Measurements from ENCODE around the gene ATP12A.

- TF ChIP-seq, protein P1, sequence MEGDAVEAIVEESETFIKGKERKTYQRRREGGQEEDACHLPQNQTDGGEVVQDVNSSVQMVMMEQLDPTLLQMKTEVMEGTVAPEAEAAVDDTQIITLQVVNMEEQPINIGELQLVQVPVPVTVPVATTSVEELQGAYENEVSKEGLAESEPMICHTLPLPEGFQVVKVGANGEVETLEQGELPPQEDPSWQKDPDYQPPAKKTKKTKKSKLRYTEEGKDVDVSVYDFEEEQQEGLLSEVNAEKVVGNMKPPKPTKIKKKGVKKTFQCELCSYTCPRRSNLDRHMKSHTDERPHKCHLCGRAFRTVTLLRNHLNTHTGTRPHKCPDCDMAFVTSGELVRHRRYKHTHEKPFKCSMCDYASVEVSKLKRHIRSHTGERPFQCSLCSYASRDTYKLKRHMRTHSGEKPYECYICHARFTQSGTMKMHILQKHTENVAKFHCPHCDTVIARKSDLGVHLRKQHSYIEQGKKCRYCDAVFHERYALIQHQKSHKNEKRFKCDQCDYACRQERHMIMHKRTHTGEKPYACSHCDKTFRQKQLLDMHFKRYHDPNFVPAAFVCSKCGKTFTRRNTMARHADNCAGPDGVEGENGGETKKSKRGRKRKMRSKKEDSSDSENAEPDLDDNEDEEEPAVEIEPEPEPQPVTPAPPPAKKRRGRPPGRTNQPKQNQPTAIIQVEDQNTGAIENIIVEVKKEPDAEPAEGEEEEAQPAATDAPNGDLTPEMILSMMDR (IDR thresholded peaks at IDR 0.05): no peak
- no peak for TF ChIP-seq POLR2A (IDR thresholded peaks at IDR 0.05)
These were observed 67.8 kb downstream of the ATP12A start for GRCh38 chr13:24748061-24748400.

Data from heart left ventricle (tissue), 13 donors.